Measurements from ENCODE around the gene TRIM74.
"Not testable (repeated sequence)": the region's sequence is repeated elsewhere in the genome, so short reads cannot be mapped to it uniquely, and the experiment has no call there.

Gene TRIM74

DNA sequence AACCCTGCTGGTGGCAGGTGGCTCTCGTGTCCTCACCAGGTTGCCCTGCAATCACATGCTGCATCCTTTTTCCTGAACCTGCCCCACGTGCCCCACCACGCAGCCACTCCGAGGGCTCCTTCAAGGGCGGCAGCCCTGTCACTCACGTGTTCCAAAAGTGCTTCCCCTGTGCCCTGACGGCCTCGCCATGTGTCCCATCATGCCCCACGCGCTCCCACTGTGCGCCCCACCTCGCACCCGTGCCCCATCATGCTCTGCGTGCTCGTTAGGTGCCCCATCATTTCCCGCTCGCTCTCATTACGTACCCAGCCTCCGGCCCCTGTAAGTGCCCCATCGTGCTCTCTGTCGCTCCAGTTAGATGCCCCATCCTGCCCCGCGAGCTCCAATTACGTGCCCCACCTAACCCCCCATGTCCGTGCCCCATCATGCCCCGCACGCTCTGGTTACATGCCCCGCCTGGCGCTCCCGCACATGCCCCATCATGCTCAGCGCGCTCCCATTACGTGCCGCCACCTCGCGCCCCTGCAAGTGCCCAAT, at the start of gene TRIM74:
Gene TRIM74, minus strand, starts transcription at position 487 of the 537 bp plus-strand sequence. CDS start 3,309 bp downstream, outside the sequence.
- not testable (repeated sequence) for DNase-seq

DNA sequence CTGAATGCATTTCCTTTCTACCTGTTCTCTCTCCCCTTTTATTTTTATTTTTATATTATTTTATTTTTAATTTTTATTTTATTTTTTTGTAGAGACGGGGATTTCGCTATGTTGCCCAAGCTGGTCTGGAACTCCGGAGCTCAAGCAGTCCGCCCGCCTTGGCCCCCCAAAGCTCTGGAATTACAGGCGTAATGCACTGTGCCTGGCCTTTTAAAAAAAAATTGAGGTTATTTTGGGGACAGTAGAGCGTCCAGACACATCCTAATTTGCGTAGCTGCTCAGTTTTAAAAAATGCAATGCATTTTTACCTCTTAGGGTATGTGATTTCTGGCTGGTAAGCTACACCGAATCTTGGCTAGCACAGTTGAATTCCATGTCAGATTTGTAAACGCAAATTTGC, 37.2 kb upstream of the TRIM74 start:
- DNase-seq = not testable (repeated sequence)

DNA sequence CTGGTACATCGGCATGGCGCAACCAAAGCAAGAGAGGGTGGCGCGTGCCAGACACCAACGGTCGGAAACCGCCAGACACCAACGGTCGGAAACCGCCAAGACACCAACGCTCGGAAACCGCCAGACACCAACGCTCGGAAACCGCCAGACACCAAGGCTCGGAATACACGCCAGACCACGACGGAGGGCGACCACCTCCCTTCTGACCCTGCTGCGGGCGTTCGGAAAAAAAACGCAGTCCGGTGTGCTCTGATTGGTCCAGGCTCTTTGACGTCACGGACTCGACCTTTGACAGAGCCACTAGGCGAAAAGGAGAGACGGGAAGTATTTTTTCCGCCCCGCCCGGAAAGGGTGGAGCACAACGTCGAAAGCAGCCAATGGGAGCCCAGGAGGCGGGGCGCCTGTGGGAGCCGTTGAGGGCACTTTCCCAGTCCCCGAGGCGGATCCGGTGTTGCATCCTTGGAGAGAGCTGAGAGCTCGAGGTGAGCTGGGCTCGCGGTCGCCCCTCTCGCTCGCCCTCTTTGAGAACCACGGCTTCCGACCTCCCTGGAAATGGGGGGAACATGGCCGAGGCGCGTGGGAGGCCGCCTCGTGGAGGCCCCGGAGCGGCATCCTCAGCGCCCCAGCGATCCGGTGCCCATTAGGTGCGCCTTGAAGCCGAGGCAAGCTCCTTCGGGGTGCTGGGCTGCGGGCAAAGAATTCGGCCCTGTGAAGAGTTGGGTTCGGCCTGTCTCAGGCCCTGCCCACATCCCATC, 36.6 kb upstream of the TRIM74 start:
- not testable (repeated sequence) for DNase-seq

DNA sequence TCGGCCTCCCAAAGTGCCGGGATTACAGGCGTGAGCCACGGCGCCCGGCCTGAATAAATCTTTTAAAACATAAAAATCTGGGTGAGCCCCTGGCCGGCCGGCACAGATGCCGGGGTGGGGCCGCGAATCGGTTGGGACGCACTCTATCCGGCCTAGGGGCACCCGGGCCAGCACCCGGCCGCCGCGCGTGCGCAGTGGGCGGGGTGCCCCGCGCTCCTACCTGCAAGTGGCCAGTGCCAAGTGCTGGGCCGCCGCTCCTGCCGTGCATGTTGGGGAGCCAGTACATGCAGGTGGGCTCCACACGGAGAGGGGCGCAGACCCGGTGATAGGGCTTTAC, 36.1 kb upstream of the TRIM74 start:
- not testable (repeated sequence) for DNase-seq

GRCh38 chr7:72997887-72998468, 28.7 kb upstream of the TRIM74 start:
- DNase-seq = not testable (repeated sequence)

DNA sequence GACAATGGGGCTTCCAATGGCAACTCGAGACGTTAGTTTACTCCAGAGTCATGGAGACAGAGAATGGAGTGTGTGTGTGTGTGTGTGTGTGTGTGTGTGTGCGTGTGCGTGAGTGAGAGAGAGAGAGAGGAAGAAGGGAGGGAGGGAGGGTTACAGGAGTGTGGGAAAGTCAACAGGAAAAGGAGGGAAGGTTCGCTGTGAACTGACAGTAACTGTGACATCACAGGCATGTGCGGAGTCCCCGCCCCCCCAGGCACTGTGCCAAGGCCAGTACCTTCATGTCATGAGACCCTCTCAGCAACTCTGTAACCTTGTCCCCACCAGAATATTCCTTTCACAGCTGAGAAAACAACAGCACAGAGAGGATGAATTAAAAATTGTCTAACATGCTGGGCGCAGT, 28.2 kb upstream of the TRIM74 start:
- not testable (repeated sequence) for DNase-seq

DNA sequence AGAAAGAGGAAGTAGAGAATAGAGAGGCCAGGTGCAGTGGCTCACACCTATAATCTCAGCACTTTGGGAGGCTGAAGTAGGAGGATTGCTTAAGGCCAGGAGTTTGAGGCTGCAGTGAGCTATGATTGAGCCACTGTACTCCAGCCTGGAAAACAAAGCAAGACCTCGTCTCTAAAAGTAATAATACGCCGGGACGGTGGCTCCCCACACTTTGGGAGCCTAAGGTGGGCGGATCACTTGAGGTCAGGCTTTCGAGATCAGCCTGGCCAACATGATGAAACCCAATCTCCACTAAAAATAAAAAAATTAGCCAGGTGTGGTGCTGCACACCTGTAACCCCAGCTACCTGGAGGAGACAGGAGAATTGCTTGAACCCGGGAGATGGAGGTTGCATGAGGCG, 26.2 kb upstream of the TRIM74 start:
- DNase-seq = not testable (repeated sequence)

DNA sequence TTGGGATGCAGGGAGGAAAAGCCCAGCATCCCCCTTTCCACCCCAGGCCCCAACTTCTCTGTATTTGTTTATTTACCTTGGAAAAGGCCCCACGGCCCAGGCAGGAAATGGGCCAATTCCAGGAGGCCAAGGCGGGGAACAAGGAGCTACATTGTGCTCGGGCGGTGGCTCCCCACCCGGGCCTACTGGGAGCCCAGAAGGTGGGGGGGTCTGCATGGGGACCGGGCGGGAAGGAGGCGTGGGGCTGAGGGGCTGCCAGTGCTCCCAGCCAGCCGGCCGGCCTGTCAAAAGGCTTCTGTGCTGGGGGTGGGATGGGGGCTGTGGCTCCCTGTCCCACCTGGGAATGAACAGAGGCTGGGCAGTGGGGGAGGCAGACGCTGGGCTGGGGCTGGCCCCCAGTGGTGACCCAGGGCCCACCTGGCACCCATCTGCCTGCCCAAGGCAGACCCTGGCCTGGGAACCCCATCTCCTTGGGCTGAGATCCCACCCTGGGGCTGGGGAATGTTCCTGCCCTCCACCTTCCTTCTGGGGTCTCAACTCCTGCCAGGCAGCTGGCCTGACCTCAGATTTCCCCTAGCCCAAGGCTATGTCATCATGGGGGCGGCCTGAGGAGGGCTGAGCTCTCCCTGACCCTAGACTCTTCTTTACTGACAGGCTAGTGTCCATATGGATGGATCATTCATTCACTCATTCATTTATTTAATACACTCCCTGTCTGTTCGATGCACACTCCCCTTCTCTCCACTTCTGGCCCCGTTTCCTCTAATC, 21.1 kb upstream of the TRIM74 start:
- DNase-seq = not testable (repeated sequence)

DNA sequence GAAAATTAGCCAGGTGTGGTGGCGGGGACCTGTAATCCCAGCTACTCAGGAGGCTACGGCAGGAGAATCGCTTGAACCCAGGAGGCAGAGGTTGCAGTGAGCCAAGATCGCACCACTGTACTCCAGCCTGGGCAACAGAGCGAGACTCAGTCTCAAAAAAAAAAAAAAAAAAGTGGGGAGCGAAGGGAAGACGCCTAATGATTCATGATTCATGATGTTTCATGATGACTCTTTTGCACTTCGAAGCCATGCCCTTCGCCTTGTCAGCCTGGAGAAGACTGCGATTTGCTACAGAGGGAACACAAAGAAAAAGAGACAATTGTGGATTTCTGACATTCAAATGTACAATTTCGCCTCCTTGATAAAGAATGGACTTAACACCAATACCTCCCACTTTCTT, 12.8 kb upstream of the TRIM74 start:
- not testable (repeated sequence) for DNase-seq

GRCh38 chr7:72980382-72980781, 11.1 kb upstream of the TRIM74 start:
- DNase-seq = not testable (repeated sequence)

DNA sequence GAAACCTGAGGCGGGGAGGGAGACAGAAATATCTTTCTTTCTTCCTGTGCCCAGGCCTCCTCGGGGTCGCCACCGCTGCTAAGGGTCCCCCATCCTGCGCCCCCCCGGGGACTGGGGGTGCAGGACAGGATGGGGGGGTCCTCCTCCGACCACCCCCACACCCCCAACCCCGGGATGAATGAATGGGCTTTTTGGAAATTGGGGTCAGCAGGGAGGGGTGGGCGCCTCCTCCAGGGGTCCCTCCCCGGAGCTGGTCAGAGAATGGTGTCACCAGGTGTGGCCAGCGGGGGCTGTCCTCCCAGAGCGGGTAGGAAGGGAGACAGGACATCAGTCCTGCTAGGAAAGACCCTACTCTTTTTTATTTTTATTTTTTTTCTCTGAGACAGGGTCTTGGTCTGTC, 7.2 kb upstream of the TRIM74 start:
- DNase-seq = not testable (repeated sequence)

DNA sequence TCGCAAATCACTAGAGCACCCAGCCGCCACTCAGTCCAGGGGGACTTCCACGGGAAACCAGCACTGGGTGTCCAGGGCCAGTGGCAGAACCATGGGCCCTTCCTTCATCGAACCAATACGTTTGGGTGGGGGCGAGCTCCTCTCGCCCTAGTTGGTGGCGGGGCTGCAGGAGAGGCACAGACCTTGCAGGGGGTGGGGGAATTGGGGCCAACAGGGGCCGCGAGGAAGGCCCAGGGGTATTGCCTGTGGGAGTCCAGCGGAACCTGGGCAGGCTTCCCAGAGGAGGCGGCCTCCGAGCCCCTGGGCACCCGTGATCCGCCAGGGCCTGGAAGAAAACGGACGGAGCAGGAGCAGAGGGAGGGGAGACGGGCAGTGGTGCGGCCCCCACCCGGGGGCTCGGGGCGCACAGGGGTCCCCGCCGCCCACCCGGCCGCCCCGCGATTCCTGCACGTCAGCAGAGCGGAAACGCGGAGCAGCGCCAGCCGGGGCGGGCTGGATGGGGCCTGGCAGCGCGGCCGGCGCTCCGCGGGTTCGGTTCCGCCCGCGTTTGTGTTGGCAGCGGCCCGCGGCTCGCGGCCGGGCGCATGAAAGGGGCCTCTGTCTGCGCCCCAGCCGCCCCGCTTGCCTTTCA, 6.5 kb upstream of the TRIM74 start:
- not testable (repeated sequence) for DNase-seq

DNA sequence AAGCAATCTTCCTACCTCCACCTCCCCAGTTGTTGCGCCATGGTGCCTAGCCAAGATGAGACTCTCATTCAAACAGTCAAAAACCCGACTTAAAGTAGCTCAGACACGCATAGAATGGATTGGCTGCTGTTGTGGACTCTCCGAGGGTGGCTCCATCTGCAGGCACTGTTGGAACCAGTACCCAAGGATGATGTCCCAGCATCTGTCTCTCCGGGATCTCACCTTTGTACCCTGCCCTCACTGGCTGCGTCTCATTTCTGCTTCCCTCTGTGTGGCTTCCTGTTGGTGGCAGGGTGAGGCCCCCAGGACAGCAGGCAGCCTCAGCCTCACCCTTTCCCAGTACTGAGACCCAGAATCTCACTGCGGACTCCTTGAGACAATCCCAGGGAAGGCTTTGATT, 5.5 kb upstream of the TRIM74 start:
- DNase-seq = not testable (repeated sequence)

DNA sequence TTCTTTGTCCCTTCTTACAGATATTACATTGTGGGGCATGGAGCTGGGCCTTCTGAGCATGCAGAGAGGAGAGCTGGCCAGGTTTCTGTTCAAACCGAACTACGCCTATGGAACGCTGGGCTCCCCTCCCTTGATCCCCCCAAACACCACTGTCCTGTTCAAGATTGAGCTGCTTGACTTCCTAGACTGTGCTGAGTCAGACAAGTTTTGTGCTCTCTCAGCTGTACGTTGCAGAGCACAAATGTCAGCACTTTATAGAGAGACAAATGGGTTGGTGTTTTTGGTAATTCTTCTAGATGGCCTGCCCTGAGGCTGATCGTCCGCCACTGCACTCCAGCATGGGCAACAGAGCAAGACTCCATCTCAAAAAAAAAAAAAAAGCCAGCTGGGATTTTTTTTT, 2.2 kb upstream of the TRIM74 start:
- not testable (repeated sequence) for DNase-seq

GRCh38 chr7:72969688-72970087, 422 bp upstream of the TRIM74 start:
- DNase-seq = not testable (repeated sequence)

DNA sequence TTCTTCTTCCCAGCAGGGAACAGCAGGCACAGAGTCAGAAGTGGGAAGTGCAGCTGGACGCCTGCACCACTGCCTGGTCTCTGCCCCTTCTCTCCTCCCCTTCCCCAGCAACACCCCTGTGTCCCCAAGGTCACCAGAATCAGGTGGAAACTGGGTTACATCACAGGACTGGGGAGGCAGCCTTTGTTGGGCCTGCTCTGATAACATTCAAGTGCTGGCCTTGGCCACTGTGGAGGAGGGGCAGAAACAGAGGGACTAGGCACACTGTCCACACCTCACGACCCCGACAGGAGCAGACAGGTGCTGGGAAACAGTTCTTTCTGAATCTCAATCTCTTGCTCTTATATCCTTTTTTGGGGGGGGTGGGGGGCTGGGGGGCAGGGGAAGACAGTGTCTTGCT, 2.4 kb downstream of the TRIM74 start:
- DNase-seq = not testable (repeated sequence)

DNA sequence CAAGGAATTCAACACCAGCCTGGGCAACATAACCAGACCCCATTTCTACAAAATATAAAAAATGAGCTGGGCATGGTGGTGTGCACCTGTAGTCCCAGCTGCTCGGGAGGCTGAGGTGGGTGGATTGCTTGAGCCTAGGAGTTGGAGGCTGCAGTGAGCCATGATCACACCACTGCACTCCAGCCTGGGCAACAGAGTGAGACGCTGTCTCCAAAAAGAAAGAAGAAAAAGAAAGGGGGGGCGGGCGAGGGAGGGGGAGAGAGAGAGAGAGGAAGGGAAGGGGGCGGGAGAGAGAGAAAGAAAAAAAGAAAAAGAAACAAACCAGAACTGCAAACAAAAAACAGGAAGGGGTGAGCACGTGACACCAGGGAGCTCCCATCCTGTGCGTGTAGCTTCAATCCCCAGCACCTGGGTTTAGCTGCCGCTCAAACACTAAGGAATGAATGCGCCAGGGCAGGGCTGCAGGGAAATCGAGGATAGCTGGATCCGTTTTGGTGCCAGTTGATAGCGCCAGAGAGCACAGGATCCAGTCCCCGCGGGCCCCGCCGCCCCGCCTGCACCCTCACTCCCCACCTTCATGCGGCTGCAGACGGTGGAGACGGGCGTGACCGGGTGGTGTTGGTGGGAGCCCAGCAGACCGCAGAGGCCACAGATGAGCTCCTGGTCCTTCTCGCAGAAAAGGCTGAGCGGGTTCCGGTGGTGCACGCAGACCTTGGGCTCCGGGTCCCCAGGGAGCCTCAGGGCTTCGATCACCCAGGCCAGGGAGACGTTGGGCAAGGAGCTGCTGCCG, 3.9 kb downstream of the TRIM74 start:
- not testable (repeated sequence) for DNase-seq

DNA sequence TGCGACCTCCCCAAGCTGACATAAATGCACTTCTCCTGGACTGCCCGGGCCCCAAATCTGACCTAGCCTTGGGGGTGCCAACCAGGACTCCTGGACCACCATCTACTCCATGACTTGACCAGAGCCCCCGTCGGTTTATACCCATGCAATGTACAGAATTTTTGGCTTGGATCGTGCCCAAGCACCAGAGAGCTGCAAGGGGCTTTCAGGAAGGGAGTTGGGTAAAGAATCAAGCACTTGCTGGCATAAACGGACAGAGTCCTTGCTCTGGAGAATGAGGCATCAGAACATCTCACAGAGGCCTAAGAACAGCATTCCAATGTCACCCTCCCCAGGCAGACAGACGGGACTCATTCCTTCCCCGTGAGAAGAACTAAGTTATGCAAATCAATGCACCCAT, 6.2 kb downstream of the TRIM74 start:
- not testable (repeated sequence) for DNase-seq

DNA sequence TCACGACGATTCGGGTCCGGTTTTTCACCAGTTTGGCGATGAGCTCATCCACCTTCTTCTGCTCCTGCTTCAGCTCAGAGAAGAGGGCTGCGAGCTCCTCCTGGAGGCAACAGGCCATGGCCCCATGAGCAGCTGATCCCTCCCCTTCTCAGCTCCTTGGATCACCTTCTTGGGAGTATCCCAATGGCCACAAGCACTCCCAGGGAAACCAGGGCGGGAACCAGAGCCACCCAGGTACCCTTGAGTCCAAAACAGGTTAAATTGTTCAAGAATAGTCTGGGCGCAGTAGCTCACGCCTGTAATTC, 8.0 kb downstream of the TRIM74 start:
- not testable (repeated sequence) for DNase-seq

GRCh38 chr7:72960626-72961345, 8.5 kb downstream of the TRIM74 start:
- not testable (repeated sequence) for DNase-seq

Data from anterior cingulate cortex (tissue), 58 donors.